ENCODE results near the gene CDH13.

Gene CDH13

DNA sequence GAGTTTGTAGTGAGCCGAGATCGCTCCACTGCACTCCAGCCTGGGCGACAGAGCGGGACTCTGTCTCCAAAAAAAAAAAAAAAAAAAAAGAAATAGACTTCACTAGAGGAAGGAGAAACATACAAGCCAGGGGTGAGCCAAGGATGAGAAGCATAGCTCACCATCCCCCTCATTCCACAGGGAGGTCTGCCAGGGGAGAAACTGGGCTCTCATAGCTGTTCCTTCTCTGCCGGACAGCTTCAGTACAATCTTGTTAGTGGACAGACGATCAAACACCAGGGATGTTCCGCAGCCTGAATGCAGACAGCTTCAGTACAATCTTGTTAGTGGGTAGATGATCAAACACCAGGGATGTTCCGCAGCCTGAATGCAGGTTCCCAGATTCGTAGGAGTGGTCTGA, 509.6 kb downstream of the CDH13 start:
- TF ChIP-seq CTCF (IDR thresholded peaks at IDR 0.05; ENCODE audit: low read depth, low read length), result no peak
- no peak overlapping the region for H3K4me3 ChIP-seq (ENCODE audit: low read depth, low read length)

DNA sequence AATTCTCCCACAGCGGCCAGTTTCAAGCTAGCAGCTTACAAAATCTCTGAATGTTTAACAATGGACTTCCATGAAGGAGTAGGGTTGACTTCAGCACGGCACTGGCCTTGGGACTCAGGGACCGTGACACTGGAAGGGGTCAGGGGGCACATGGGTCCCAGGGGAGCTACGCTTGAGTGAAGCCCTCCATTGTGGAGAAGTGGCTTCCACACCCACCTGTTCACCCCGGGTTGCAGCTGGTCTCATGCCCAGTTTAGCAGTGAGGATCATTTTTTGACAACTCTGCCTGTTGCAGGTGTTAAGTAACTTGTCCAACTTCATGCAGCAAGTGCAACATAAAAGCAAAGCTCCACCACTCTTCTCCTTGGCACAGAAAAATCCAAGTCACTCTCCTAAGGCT, 510.2 kb downstream of the CDH13 start:
- H3K4me3 ChIP-seq (ENCODE audit: low read depth, low read length), result peak overlapping the region; percentile 57
- TF ChIP-seq CTCF (IDR thresholded peaks at IDR 0.05; ENCODE audit: low read depth, low read length), result no peak

DNA sequence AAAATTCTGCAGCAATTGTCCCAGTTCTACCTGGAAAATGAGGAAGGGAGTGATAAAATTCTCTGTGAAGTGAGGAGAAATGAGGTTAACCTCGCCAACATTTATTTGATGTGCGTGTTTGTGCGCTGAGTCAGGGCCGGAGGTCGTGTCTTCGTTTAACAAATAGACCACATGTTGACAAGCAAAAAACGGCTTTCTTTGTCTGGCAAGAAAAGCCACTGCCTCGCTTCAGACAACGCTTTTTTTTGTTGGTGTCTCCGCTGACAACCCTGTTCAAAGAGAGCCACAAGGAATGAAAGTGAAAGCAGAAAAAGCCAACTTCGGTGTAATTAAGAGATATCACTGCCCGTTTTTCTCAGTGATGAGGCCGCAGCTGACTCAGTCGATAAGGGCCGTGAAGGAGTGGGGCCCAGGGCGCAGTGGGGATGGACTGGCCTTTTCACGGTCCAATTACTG, 510.6 kb downstream of the CDH13 start:
- TF ChIP-seq CTCF (IDR thresholded peaks at IDR 0.05; ENCODE audit: low read depth, low read length), result no peak
- peak overlapping the region; percentile 57 for H3K4me3 ChIP-seq (ENCODE audit: low read depth, low read length)

GRCh38 chr16:83137894-83138293, 511.1 kb downstream of the CDH13 start:
- no peak for TF ChIP-seq CTCF (IDR thresholded peaks at IDR 0.05; ENCODE audit: low read depth, low read length)
- H3K4me3 ChIP-seq (ENCODE audit: low read depth, low read length), result peak overlapping the region; percentile 57

GRCh38 chr16:83138512-83138911, 511.7 kb downstream of the CDH13 start:
- H3K4me3 ChIP-seq (ENCODE audit: low read depth, low read length), result no peak overlapping the region
- no peak for TF ChIP-seq CTCF (IDR thresholded peaks at IDR 0.05; ENCODE audit: low read depth, low read length)

- no peak overlapping the region for H3K4me3 ChIP-seq (ENCODE audit: low read depth, low read length)
- TF ChIP-seq CTCF (IDR thresholded peaks at IDR 0.05; ENCODE audit: low read depth, low read length), result no peak
These were observed 512.4 kb downstream of the CDH13 start for GRCh38 chr16:83138976-83139690.

DNA sequence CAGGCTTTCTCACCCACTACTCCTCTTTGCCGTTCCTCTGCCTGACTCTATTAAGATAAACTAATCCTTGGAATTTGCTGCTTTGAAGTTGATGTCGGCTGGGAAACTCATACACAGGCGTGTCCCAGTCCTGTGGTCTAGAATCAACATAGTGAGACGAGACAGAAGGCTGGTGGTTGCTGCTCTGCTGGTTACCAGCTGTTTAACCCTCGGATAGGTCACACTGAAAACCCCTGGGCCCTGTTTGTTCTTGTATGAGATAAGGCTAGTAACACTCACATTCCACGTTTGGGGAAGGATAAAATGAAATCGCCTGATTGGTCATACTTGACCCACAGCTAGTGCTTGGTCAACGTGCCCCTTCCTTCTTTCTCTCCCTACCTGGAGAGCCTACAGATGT, 517.0 kb downstream of the CDH13 start:
- no peak for TF ChIP-seq CTCF (IDR thresholded peaks at IDR 0.05; ENCODE audit: low read depth, low read length)
- H3K4me3 ChIP-seq (ENCODE audit: low read depth, low read length), result no peak overlapping the region
